ENCODE measurements around the gene CUL9. TPM values are rescaled to one million over a fixed set of nuclear protein-coding genes. Genes with fewer than 3 reads are reported as not detected.

CUL9 gene
- total RNA-seq, 2 donors from 2014 or later = 22.9 to 87.0 TPM

GRCh38 chr6:43173591-43174262 lies 8.3 kb upstream of the CUL9 start:
- WGBS = 26% methylated on average over 11 of the region's 11 CpGs
- Histone ChIP-seq H3K36me3 (peaks cover 4 to 15% of the 10 kb centered on the region in 2 donors), H3K27ac (peak overlapping the region; percentile 99 to 100), H3K27me3 (replicated peaks; ENCODE audit: insufficient read depth) (no peaks in the 10 kb centered on the region), H3K9me3 (no peaks in the 10 kb centered on the region), H3K4me3 (peak overlapping the region; percentile 36 to 98), H3K4me1 (replicated peaks) (peaks cover 11% of the 10 kb centered on the region)
- DNase-seq (ENCODE audit: low spot score) = no peak
- intact Hi-C loops (cut with DNase I) = loop anchor here (5.0 kb wide), 1 partner anchor 161 kb away; the partner anchor contains the start of genes KLHDC3 and MEA1
- TF ChIP-seq POLR2AphosphoS5 (IDR thresholded peaks at IDR 0.05) (no peak), POLR2A (IDR thresholded peaks at IDR 0.05) (no peak)
- TF ChIP-seq, protein P1, sequence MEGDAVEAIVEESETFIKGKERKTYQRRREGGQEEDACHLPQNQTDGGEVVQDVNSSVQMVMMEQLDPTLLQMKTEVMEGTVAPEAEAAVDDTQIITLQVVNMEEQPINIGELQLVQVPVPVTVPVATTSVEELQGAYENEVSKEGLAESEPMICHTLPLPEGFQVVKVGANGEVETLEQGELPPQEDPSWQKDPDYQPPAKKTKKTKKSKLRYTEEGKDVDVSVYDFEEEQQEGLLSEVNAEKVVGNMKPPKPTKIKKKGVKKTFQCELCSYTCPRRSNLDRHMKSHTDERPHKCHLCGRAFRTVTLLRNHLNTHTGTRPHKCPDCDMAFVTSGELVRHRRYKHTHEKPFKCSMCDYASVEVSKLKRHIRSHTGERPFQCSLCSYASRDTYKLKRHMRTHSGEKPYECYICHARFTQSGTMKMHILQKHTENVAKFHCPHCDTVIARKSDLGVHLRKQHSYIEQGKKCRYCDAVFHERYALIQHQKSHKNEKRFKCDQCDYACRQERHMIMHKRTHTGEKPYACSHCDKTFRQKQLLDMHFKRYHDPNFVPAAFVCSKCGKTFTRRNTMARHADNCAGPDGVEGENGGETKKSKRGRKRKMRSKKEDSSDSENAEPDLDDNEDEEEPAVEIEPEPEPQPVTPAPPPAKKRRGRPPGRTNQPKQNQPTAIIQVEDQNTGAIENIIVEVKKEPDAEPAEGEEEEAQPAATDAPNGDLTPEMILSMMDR (IDR thresholded peaks at IDR 0.05) = no peak

DNA sequence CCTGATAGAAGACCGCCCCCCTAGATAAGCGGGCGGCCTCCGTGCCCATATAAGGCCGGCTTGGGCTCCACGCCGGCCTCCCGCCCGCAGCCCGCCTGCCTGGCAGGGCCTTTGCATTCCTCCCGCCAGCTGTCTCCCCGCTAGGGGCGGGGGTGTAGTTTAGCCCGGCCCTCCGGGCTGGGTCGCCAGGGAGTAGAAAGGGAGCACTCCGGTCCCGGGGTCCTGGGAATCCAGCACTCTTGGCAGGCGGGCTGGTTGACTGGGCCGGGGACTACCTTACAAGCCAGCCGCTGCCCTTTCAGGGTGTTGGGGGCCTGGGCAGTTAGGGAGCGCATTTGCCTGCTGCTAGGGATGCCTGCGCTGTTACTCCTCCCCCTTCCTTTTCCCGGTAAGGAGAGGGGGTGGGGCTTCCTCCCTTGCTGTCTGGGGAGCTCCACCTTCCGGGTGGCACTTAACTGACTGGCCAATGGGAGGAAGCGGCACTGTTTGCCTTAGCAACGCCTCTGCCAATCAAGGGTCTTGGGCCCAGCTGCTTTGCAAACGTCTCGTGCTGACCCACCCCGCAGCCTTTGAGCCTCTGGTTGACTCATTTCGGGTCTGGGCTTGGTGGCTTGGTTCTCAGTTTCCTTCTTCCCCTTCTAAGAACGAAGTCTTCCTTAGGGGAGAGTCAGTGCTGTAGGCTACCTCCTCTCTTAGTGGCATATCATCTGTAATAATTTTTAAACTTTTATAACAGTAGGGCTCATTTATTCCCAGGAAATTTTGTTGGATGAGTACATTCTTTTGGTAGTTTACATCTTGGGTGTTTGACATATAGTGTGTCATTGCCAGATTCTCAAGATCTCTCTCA lies 7.5 kb upstream of the CUL9 start:
- H3K27ac ChIP-seq = peak overlapping the region; percentile 99 to 100
- intact Hi-C loops (cut with DNase I) = loop anchor here (5.0 kb wide), 1 partner anchor 162 kb away; the partner anchor contains the start of genes KLHDC3 and MEA1
- H3K4me3 ChIP-seq = peak overlapping the region; percentile 36 to 98
- WGBS = 0% methylated on average over 29 of the region's 32 CpGs
- TF ChIP-seq POLR2A (IDR thresholded peaks at IDR 0.05) (peak; percentile 88), POLR2AphosphoS5 (IDR thresholded peaks at IDR 0.05) (peak; percentile 99)
- TF ChIP-seq, protein P1 (IDR thresholded peaks at IDR 0.05) = peak; percentile 31 to 79 (median 48)
- peaks cover 9 to 23% of the 10 kb centered on the region in 2 donors for H3K36me3 ChIP-seq
- peaks cover 11% of the 10 kb centered on the region for H3K4me1 ChIP-seq (replicated peaks)
- H3K9me3 ChIP-seq = no peaks in the 10 kb centered on the region
- peak; percentile 99 for DNase-seq (ENCODE audit: low spot score)
- H3K27me3 ChIP-seq (replicated peaks; ENCODE audit: insufficient read depth) = no peaks in the 10 kb centered on the region

DNA sequence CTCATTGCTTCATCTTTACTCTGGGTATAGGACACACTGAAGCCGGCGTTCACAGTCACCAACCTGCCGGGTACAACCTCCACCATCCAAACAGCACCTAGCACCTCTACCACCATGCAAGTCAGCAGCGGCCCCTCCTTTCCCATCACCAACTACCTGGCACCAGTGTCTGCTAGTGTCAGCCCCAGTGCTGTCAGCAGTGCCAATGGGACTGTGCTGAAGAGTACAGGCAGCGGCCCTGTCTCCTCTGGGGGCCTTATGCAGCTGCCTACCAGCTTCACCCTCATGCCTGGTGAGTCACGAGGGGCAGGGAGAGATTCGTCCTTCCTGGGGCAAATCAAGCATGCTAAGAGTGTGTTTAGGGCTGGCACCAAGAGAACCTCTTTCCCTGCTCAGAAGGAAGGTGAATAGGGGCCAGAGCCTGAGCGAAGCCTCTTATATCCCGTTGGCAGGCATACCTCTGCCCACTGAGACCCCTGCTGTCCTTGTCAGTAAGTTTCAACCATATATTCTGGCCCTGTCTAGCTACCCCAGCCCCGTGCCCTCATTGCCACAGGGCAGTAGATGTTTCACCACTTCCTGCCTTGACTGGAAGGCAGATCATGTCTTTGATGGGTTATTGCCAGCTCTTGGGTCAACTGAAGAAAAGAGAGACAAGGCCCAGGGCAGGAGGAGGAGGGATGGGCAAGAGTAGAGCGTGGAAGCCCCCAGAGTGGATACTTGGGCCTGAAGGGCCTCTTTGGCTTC lies 6.1 kb upstream of the CUL9 start:
- Histone ChIP-seq H3K27me3 (replicated peaks; ENCODE audit: insufficient read depth) (no peaks in the 10 kb centered on the region), H3K4me3 (no peak overlapping the region), H3K36me3 (peaks cover 9 to 29% of the 10 kb centered on the region in 2 donors), H3K4me1 (replicated peaks) (peaks cover 11% of the 10 kb centered on the region), H3K27ac (no peak overlapping the region), H3K9me3 (no peaks in the 10 kb centered on the region)
- intact Hi-C loops (cut with DNase I) = no loop called here
- no peak for DNase-seq (ENCODE audit: low spot score)
- TF ChIP-seq POLR2A (IDR thresholded peaks at IDR 0.05) (no peak), POLR2AphosphoS5 (IDR thresholded peaks at IDR 0.05) (no peak)
- TF ChIP-seq, protein P1 (IDR thresholded peaks at IDR 0.05) = no peak
- WGBS = 92% methylated on average over 11 of the region's 11 CpGs

GRCh38 chr6:43176423-43176786 lies 5.6 kb upstream of the CUL9 start:
- Histone ChIP-seq H3K4me3 (no peak overlapping the region), H3K4me1 (replicated peaks) (peaks cover 11% of the 10 kb centered on the region), H3K36me3 (peaks cover 9 to 29% of the 10 kb centered on the region in 2 donors), H3K27me3 (replicated peaks; ENCODE audit: insufficient read depth) (no peaks in the 10 kb centered on the region), H3K27ac (no peak overlapping the region), H3K9me3 (no peaks in the 10 kb centered on the region)
- TF ChIP-seq POLR2AphosphoS5 (IDR thresholded peaks at IDR 0.05) = no peak
- no peak for TF ChIP-seq POLR2A (IDR thresholded peaks at IDR 0.05)
- TF ChIP-seq, protein P1 (IDR thresholded peaks at IDR 0.05) = no peak
- DNase-seq (ENCODE audit: low spot score) = no peak
- intact Hi-C loops (cut with DNase I) = no loop called here
- 95% methylated on average over 6 of the region's 6 CpGs for WGBS

All from prostate gland (tissue), 2 donors.